GM12878 (cell line): ENCODE results near the gene PRSS57. TPM values are rescaled to one million over a fixed set of nuclear protein-coding genes. Genes with fewer than 3 reads are reported as not detected.

Experiments used
- ATAC-seq: fragments of 200-7000 bp; cut with Tn5 transposase; 3 replicates; pipeline ENCODE4 v1.9.1; 2020; ENCODE audit warnings: mild to moderate bottlenecking, moderate library complexity
- BruUV-seq: library from RNA; stranded (reverse); fragments of 400-500 nt; replicated peaks from 2 replicates; lab custom pipeline; 2021; lab: Mats Ljungman, UMichigan
- CTCF ChIA-PET: fragments of 300-600 bp; sonication (Branson Sonifier 250); formaldehyde crosslinking; extraction: SDS; loops from one replicate; lab custom pipeline; 2021; ENCODE audit warnings: inconsistent platforms; lab: Yijun Ruan, JAX
- POLR2A ChIA-PET: fragments of 350-600 bp; formaldehyde crosslinking; extraction: SDS; loops from one replicate; lab custom pipeline; 2021; ENCODE audit warnings: inconsistent platforms; lab: Charles Lee
- RAD21 ChIA-PET: fragments of 300-600 bp; sonication (Branson Sonifier 250); formaldehyde crosslinking; loops from one replicate; lab custom pipeline; 2023; ENCODE audit warnings: antibody characterized with exemption; ENCODE audit not compliant: unreplicated experiment; lab: Charles Lee
- SMC1A ChIA-PET: fragments of 300-600 bp; sonication (Branson Sonifier 250); formaldehyde crosslinking; loops from one replicate; lab custom pipeline; 2023; ENCODE audit not compliant: unreplicated experiment, uncharacterized antibody; lab: Charles Lee
- DNase-seq: peaks from one replicate; pipeline ENCODE4 v3.0.0-alpha.2; 2011; ENCODE audit warnings: low read depth, low spot score
- FAIRE-seq: peaks from 3 replicates; lab custom pipeline; 2011; peaks lifted over from hg19 to GRCh38; lab: Jason Lieb, UNC
- H2AFZ ChIP-seq: 2 replicates; pipeline ENCODE4 v1.6.0; 2011; ENCODE audit warnings: low read depth, low read length, control low read depth; ENCODE audit not compliant: control insufficient read depth
- H3K27ac ChIP-seq: 2 replicates; pipeline ENCODE4 v1.5.1; 2011; ENCODE audit warnings: control low read depth; ENCODE audit not compliant: control insufficient read depth, insufficient read depth
- H3K27me3 ChIP-seq, 2 experiments: replicated peaks in 1 of 2; 2 replicates each; pipeline versions ENCODE4 v1.6.0 to v1.6.1; 2011; ENCODE audit warnings: low read length in 1 of 2; ENCODE audit not compliant: control insufficient read depth in 2 of 2, insufficient read depth in 2 of 2
- H3K36me3 ChIP-seq, 2 experiments: 2 replicates each; pipeline ENCODE4 v1.5.1; 2011; ENCODE audit warnings: low read length in 1 of 2; ENCODE audit not compliant: control insufficient read depth in 2 of 2, insufficient read depth in 2 of 2
- H3K4me1 ChIP-seq: 2 replicates; pipeline ENCODE4 v1.6.1; 2011; ENCODE audit warnings: mild to moderate bottlenecking, low read length, moderate library complexity, mixed read lengths; ENCODE audit not compliant: control insufficient read depth, insufficient read depth
- H3K4me2 ChIP-seq: 2 replicates; pipeline ENCODE4 v1.6.0; 2011; ENCODE audit warnings: control low read depth; ENCODE audit not compliant: control insufficient read depth, insufficient read depth
- H3K4me3 ChIP-seq: fragments of 200-600 bp; sonication (generic); 2 replicates; pipeline ENCODE4 v1.5.1; 2016
- H3K79me2 ChIP-seq: 2 replicates; pipeline ENCODE4 v1.6.0; 2011; ENCODE audit warnings: low read length; ENCODE audit not compliant: control insufficient read depth, insufficient read depth
- H3K9ac ChIP-seq: 2 replicates; pipeline ENCODE4 v1.8.0; 2011; ENCODE audit warnings: low read length, control low read depth, mixed read lengths; ENCODE audit not compliant: control insufficient read depth, insufficient read depth
- H3K9me3 ChIP-seq: replicated peaks from 3 replicates; pipeline ENCODE4 v1.5.1; 2011; ENCODE audit warnings: mild to moderate bottlenecking, low read length; ENCODE audit not compliant: control insufficient read depth, insufficient read depth
- H4K20me1 ChIP-seq: 2 replicates; pipeline ENCODE4 v1.6.0; 2011; ENCODE audit not compliant: control insufficient read depth, insufficient read depth
- CHD2 ChIP-seq: IDR thresholded peaks from 2 replicates; pipeline ENCODE4 v1.6.1; 2011; ENCODE audit warnings: low read depth, low read length, improper control_type of control experiment, borderline replicate concordance
- E2F4 ChIP-seq: IDR thresholded peaks from 2 replicates; pipeline ENCODE4 v1.6.1; 2012; ENCODE audit warnings: low read depth, low read length, improper control_type of control experiment
- FOXK2 ChIP-seq: fragments of 450-650 bp; IDR thresholded peaks from 2 replicates; pipeline ENCODE4 v1.6.1; 2017; ENCODE audit warnings: mild to moderate bottlenecking, moderate library complexity
- HSF1 ChIP-seq: fragments of 150-350 bp; IDR thresholded peaks from 2 replicates; pipeline ENCODE4 v1.6.1; 2014; ENCODE audit warnings: mild to moderate bottlenecking, low read depth, low read length
- IKZF1 ChIP-seq: fragments of 450-650 bp; conservative IDR thresholded peaks from 2 replicates; pipeline ENCODE4 v1.6.1; 2017; ENCODE audit warnings: antibody characterized with exemption, mild to moderate bottlenecking
- MTA3 ChIP-seq: IDR thresholded peaks from 2 replicates; pipeline ENCODE4 v1.6.1; 2012; ENCODE audit warnings: low read length, inconsistent platforms, borderline replicate concordance
- NR2C1 ChIP-seq: fragments of 450-650 bp; IDR thresholded peaks from 2 replicates; pipeline ENCODE4 v1.6.1; 2017; ENCODE audit warnings: antibody characterized with exemption, mild to moderate bottlenecking, moderate library complexity
- NRF1 ChIP-seq: conservative IDR thresholded peaks from 2 replicates; pipeline ENCODE4 v1.6.1; 2011; ENCODE audit warnings: mild to moderate bottlenecking, low read depth, low read length, improper control_type of control experiment
- RUNX3 ChIP-seq: IDR thresholded peaks from 2 replicates; pipeline ENCODE4 v1.6.1; 2012; ENCODE audit warnings: low read length, inconsistent platforms
- SIN3A ChIP-seq: IDR thresholded peaks from 2 replicates; pipeline ENCODE4 v1.6.1; 2012; ENCODE audit warnings: low read depth, low read length, improper control_type of control experiment
- SP1 ChIP-seq: IDR thresholded peaks from one replicate; pipeline ENCODE4 v1.6.1; 2011; ENCODE audit warnings: low read depth, low read length
- SREBF2 ChIP-seq: IDR thresholded peaks from 2 replicates; pipeline ENCODE4 v1.6.1; 2012; ENCODE audit warnings: mild to moderate bottlenecking, low read length
- WGBS: methylation state at CpG from one replicate; pipeline ENCODE4 v1.1.6; 2016; ENCODE audit warnings: low lambda C conversion rate; ENCODE audit not compliant: insufficient replicate concordance, insufficient coverage; ENCODE audit errors: missing lambda C conversion rate; 5-methylcytosine and 5-hydroxymethylcytosine counted together
- in situ Hi-C: fragments of 300-500 bp; cut with MboI; formaldehyde crosslinking; loops from 9 replicates; pipeline ENCODE4 v1.14.3; 2018; ENCODE audit warnings: mixed read lengths
- intact Hi-C: fragments of 100-400 bp; cut with micrococcal nuclease; formaldehyde crosslinking; loops from one replicate; pipeline ENCODE4 v1.14.2; 2022; ENCODE audit not compliant: unreplicated experiment
- polyA plus RNA-seq, 11 experiments: library from polyadenylated mRNA; depleted of rRNA in 4 of 11; unstranded in 6 of 11; stranded (reverse) in 5 of 11; fragments of >200 nt; fragmentation: Nextera tagmentation in 4 of 11; fragmentation: Illumina TruSeq in 1 of 11; extraction: Ambion mirVana in 4 of 11; extraction: Trizol in 1 of 11; gene quantifications; 1 replicate in 1 of 11; 2 replicates in 10 of 11; pipeline versions ENCODE4 v1.2.1 to v1.2.3, GENCODE V29; 2011 to 2016; ENCODE audit warnings: inconsistent platforms in 2 of 11, missing spikeins in 2 of 11, low read depth in 1 of 11
- total RNA-seq, 4 experiments: library from RNA; depleted of rRNA in 3 of 4; stranded (reverse); fragments of >200 nt in 3 of 4; fragmentation: Illumina TruSeq in 1 of 4; extraction: Trizol in 1 of 4; gene quantifications; 2 replicates each; pipeline versions ENCODE4 v1.2.1 to v1.2.3, GENCODE V29; 2013 to 2021

Gene PRSS57
- total and polyA plus RNA-seq, 10 of the 15 experiments (the other 5 are each of a cell fraction or from before 2014, with no cell fraction given): not detected

GRCh38 chr19:720345-721160 is 25.3 kb upstream of the PRSS57 start:
- peaks cover under 1% of the 10 kb centered on the region; the same call in 1 of the 3 replicates for H3K9me3 ChIP-seq
- no peaks in the 10 kb centered on the region for H3K79me2 ChIP-seq
- CTCF ChIA-PET: no interaction called here
- WGBS: 47% methylated on average over 23 of the region's 58 CpGs
- TF ChIP-seq SIN3A (no peak), HSF1 (no peak), SREBF2 (no peak), E2F4 (no peak), CHD2 (no peak), NR2C1 (no peak), SP1 (no peak), RUNX3 (no peak), MTA3 (no peak), IKZF1 (no peak), NRF1 (no peak), FOXK2 (no peak)
- no peaks in the 10 kb centered on the region for H4K20me1 ChIP-seq
- FAIRE-seq (no peak), DNase-seq (no peak), ATAC-seq (no peak)
- H3K4me1 ChIP-seq: no peaks in the 10 kb centered on the region; the same call in 1 of the 2 replicates
- intact Hi-C loops (no loop called here), in situ Hi-C loops (no loop called here)
- POLR2A ChIA-PET: interaction anchor here (1.3 kb wide), 1 partner anchor 57 kb away, joined by 4 read pairs; the partner anchor contains the start of gene RNF126
- H3K36me3 ChIP-seq: no peaks in the 10 kb centered on the region
- no peak overlapping the region for H3K4me2 ChIP-seq
- no peak overlapping the region for H3K27ac ChIP-seq
- BruUV-seq: no TSS peak
- H3K27me3 ChIP-seq: no peaks in the 10 kb centered on the region
- no peak overlapping the region for H2AFZ ChIP-seq
- RAD21 ChIA-PET: no interaction called here
- H3K4me3 ChIP-seq: no peak overlapping the region
- H3K9ac ChIP-seq: no peak overlapping the region
- SMC1A ChIA-PET: no interaction called here
